ENCODE data around the gene ZFAND2A.

GRCh38 chr7:1124816-1125602 is 35.0 kb downstream of the ZFAND2A start:
- TF ChIP-seq POLR2A (IDR thresholded peaks at IDR 0.05) (no peak), CTCF (IDR thresholded peaks at IDR 0.05) (no peak)
